ENCODE measurements around the gene DARS2.

Gene DARS2

GRCh38 chr1:173889885-173890284, 65.4 kb downstream of the DARS2 start:
- no peak for DNase-seq

GRCh38 chr1:173893611-173894010, 69.1 kb downstream of the DARS2 start:
- no peak for DNase-seq

DNA sequence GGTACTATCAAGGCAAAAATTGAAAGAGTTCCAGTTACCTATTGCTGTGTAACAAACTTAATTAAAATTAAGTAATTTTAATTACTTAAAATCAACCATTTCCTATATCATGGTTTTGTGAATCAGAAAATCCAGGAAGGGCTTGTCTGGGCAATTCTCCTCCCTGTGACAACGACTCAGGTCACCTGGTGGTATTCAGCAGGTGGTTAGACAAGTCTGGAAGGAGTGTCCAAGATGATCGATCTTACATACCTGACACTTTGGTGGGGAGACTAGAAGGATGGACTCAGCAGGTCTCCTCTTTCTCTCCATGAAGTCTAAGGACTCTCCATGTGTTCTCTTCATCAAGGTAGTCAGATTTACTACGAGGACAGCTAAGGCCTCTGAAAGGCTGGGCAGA, 69.7 kb downstream of the DARS2 start:
- DNase-seq: no peak

GRCh38 chr1:173900427-173900826, 76.0 kb downstream of the DARS2 start:
- no peak for DNase-seq

GRCh38 chr1:173900992-173901391, 76.5 kb downstream of the DARS2 start:
- DNase-seq: no peak

GRCh38 chr1:173903827-173904531, 79.5 kb downstream of the DARS2 start:
- DNase-seq: no peak

All from activated naive CD4-positive, alpha-beta T cell (primary cell).